Panc1 (cell line): ENCODE measurements around the gene NCKAP1. TPM values are rescaled to one million over a fixed set of nuclear protein-coding genes. Genes with fewer than 3 reads are reported as not detected.

ENCODE experiments used
- ATAC-seq: fragments of 200-7000 bp; cut with Tn5 transposase; 2 replicates; pipeline ENCODE4 v1.9.1; 2020; ENCODE audit warnings: mild to moderate bottlenecking, moderate library complexity
- BruUV-seq: library from RNA; stranded (reverse); fragments of 400-500 nt; replicated peaks from 2 replicates; lab custom pipeline; 2021; lab: Mats Ljungman, UMichigan
- CTCF ChIA-PET: fragments of 300-600 bp; sonication (Branson Sonifier 250); formaldehyde crosslinking; loops from one replicate; lab custom pipeline; 2022; ENCODE audit warnings: antibody characterized with exemption; lab: Charles Lee
- POLR2A ChIA-PET: fragments of 300-600 bp; sonication (Branson Sonifier 250); formaldehyde crosslinking; loops from one replicate; lab custom pipeline; 2022; ENCODE audit warnings: antibody characterized with exemption; lab: Charles Lee
- DNase-seq: peaks from one replicate; pipeline ENCODE4 v3.0.0-alpha.2; 2010; ENCODE audit warnings: low read depth, low spot score
- H3K27ac ChIP-seq: 2 replicates; pipeline ENCODE4 v1.5.1; 2011; ENCODE audit warnings: mild to moderate bottlenecking, low read length, inconsistent platforms
- H3K27me3 ChIP-seq: fragments of 200-500 bp; sonication (Bioruptor generic); 2 replicates; pipeline ENCODE4 v1.6.0; 2014; ENCODE audit warnings: low read length, inconsistent platforms; ENCODE audit not compliant: control insufficient read depth, insufficient read depth
- H3K36me3 ChIP-seq: fragments of 200-500 bp; sonication (Bioruptor generic); 2 replicates; pipeline ENCODE4 v1.5.1; 2014; ENCODE audit warnings: inconsistent platforms, mild to moderate bottlenecking, low read length, moderate library complexity; ENCODE audit not compliant: control insufficient read depth, insufficient read depth
- H3K4me1 ChIP-seq: 2 replicates; pipeline ENCODE4 v1.5.1; 2011; ENCODE audit warnings: inconsistent platforms, mild to moderate bottlenecking, low read length, moderate library complexity; ENCODE audit not compliant: control insufficient read depth, insufficient read depth
- H3K4me3 ChIP-seq, 2 experiments: 2 replicates each; pipeline ENCODE4 v1.5.1; 2011 to 2012; ENCODE audit warnings: low read depth in 2 of 2, low read length in 2 of 2, mild to moderate bottlenecking in 2 of 2, inconsistent platforms in 1 of 2, moderate library complexity in 1 of 2
- H3K9me3 ChIP-seq: fragments of 200-500 bp; sonication (Bioruptor generic); 2 replicates; pipeline ENCODE4 v1.5.1; 2014; ENCODE audit warnings: low read depth, mild to moderate bottlenecking, inconsistent platforms, low read length, moderate library complexity; ENCODE audit not compliant: control insufficient read depth, insufficient read depth
- POLR2AphosphoS5 ChIP-seq: IDR thresholded peaks from 2 replicates; pipeline ENCODE4 v1.6.1; 2012; ENCODE audit warnings: mild to moderate bottlenecking, low read depth, low read length, moderate library complexity
- SIN3A ChIP-seq: IDR thresholded peaks from 2 replicates; pipeline ENCODE4 v1.6.1; 2012; ENCODE audit warnings: low read depth, mild to moderate bottlenecking, low read length, moderate library complexity, borderline replicate concordance; ENCODE audit not compliant: insufficient read depth
- TCF7L2 ChIP-seq: IDR thresholded peaks from 2 replicates; pipeline ENCODE4 v1.6.1; 2011; ENCODE audit warnings: mild to moderate bottlenecking, low read depth, low read length, inconsistent platforms
- in situ Hi-C: cut with HindIII; loops from 2 replicates; pipeline ENCODE4 v1.10.0; 2016; ENCODE audit warnings: low sequenced_read_pairs, low pct_unique_long_range_greater_than_20kb
- intact Hi-C: fragments of 100-400 bp; cut with micrococcal nuclease; formaldehyde crosslinking; loops from one replicate; pipeline ENCODE4 v1.10.0; 2022; ENCODE audit not compliant: unreplicated experiment
- total RNA-seq: library from RNA; stranded (reverse); gene quantifications from one replicate; pipeline ENCODE4 v1.2.1, GENCODE V29; 2021; ENCODE audit not compliant: unreplicated experiment
- TF ChIP-seq, protein P1 (sequence below), 2 experiments: IDR thresholded peaks; 2 replicates each; pipeline ENCODE4 v1.6.1; 2011 to 2012; ENCODE audit warnings: low read depth in 2 of 2, control low read depth in 1 of 2, low read length in 1 of 2, mild to moderate bottlenecking in 1 of 2, moderate library complexity in 1 of 2; ENCODE audit not compliant: insufficient read depth in 1 of 2
- TF ChIP-seq, protein P2 (sequence below): fragments of 450-650 bp; IDR thresholded peaks from 2 replicates; pipeline ENCODE4 v1.5.1; 2017; ENCODE audit warnings: mild to moderate bottlenecking

Gene NCKAP1
- total RNA-seq, 1 experiment from 2014 or later = 174 TPM

DNA sequence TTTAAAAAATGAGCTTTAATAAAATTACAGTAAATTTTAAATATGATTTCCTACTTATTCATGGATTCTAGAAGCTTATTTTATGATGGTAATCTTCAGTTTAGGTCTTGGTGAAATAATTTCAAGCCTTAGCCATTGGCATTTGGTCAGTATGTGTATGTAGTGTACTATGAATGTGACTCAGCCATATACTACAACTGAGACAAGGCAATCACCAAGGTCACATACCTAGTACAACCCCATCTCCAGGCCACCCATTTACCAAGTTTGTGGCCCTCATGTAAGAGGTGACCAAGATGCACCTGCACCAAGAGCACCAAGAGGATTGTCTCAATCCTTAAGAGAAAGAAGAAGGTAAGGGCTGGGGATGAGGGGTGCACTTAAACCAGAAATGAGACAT lies 117.0 kb downstream of the NCKAP1 start:
- H3K9me3 ChIP-seq = no peaks in the 10 kb centered on the region
- no TSS peak for BruUV-seq
- no peaks in the 10 kb centered on the region for H3K4me1 ChIP-seq
- in situ Hi-C loops = no loop called here
- no peak overlapping the region for H3K4me3 ChIP-seq
- no peaks in the 10 kb centered on the region for H3K27me3 ChIP-seq
- H3K27ac ChIP-seq = no peak overlapping the region
- POLR2A ChIA-PET = interaction anchor here (0.6 kb wide), 1 partner anchor 76 kb away, joined by 3 read pairs; no protein-coding TSS in a partner anchor
- no peak for TF ChIP-seq TCF7L2
- TF ChIP-seq POLR2AphosphoS5 = no peak
- TF ChIP-seq, protein P1, sequence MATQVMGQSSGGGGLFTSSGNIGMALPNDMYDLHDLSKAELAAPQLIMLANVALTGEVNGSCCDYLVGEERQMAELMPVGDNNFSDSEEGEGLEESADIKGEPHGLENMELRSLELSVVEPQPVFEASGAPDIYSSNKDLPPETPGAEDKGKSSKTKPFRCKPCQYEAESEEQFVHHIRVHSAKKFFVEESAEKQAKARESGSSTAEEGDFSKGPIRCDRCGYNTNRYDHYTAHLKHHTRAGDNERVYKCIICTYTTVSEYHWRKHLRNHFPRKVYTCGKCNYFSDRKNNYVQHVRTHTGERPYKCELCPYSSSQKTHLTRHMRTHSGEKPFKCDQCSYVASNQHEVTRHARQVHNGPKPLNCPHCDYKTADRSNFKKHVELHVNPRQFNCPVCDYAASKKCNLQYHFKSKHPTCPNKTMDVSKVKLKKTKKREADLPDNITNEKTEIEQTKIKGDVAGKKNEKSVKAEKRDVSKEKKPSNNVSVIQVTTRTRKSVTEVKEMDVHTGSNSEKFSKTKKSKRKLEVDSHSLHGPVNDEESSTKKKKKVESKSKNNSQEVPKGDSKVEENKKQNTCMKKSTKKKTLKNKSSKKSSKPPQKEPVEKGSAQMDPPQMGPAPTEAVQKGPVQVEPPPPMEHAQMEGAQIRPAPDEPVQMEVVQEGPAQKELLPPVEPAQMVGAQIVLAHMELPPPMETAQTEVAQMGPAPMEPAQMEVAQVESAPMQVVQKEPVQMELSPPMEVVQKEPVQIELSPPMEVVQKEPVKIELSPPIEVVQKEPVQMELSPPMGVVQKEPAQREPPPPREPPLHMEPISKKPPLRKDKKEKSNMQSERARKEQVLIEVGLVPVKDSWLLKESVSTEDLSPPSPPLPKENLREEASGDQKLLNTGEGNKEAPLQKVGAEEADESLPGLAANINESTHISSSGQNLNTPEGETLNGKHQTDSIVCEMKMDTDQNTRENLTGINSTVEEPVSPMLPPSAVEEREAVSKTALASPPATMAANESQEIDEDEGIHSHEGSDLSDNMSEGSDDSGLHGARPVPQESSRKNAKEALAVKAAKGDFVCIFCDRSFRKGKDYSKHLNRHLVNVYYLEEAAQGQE (IDR thresholded peaks at IDR 0.05; ENCODE audit: insufficient read depth in 1 of 2, low read depth in 2 of 2, low read length in 1 of 2) = no peak
- no peak for TF ChIP-seq SIN3A
- TF ChIP-seq, protein P2, sequence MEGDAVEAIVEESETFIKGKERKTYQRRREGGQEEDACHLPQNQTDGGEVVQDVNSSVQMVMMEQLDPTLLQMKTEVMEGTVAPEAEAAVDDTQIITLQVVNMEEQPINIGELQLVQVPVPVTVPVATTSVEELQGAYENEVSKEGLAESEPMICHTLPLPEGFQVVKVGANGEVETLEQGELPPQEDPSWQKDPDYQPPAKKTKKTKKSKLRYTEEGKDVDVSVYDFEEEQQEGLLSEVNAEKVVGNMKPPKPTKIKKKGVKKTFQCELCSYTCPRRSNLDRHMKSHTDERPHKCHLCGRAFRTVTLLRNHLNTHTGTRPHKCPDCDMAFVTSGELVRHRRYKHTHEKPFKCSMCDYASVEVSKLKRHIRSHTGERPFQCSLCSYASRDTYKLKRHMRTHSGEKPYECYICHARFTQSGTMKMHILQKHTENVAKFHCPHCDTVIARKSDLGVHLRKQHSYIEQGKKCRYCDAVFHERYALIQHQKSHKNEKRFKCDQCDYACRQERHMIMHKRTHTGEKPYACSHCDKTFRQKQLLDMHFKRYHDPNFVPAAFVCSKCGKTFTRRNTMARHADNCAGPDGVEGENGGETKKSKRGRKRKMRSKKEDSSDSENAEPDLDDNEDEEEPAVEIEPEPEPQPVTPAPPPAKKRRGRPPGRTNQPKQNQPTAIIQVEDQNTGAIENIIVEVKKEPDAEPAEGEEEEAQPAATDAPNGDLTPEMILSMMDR = no peak
- DNase-seq = no peak
- CTCF ChIA-PET = no interaction called here
- peak; percentile 58; the same call in 1 of the 2 replicates for ATAC-seq
- intact Hi-C loops = no loop called here
- peaks cover 15% of the 10 kb centered on the region for H3K36me3 ChIP-seq

DNA sequence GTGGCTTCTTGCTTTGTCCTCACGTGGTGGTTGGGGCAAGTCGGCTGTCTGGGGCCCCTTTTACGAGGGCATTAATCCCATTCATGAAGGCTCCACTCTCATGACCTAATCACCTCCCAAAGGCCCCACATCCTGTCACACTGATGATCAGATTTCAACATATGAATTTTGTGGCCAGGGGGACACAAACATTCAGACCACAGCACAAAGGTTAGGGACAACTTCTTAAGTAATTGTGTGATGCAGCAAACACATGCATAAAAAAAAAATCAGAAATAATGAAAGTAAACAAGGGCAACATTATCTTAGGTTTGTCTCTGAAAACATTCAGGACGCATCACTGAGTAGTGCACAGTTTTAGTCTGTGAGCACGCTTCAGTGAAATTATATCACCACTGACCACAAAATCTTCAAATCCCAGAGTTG lies 117.6 kb downstream of the NCKAP1 start:
- intact Hi-C loops = no loop called here
- Histone ChIP-seq H3K4me3 (no peak overlapping the region), H3K4me1 (no peaks in the 10 kb centered on the region), H3K27me3 (no peaks in the 10 kb centered on the region), H3K27ac (no peak overlapping the region), H3K36me3 (peaks cover 9% of the 10 kb centered on the region), H3K9me3 (no peaks in the 10 kb centered on the region)
- in situ Hi-C loops = no loop called here
- DNase-seq = no peak
- ChIA-PET POLR2A (no interaction called here), CTCF (no interaction called here)
- ATAC-seq = no peak
- no TSS peak for BruUV-seq
- TF ChIP-seq, protein P1 (IDR thresholded peaks at IDR 0.05; ENCODE audit: insufficient read depth in 1 of 2, low read depth in 2 of 2, low read length in 1 of 2) = no peak
- TF ChIP-seq, protein P2 = no peak
- no peak for TF ChIP-seq TCF7L2
- TF ChIP-seq POLR2AphosphoS5 = no peak
- TF ChIP-seq SIN3A = no peak
